DOHH2 (cell line): ENCODE measurements around the gene TNNT2.

Experiments
- CTCF ChIP-seq: fragments of 200-600 bp; sonication (generic); IDR thresholded peaks from one replicate; pipeline ENCODE4 v1.5.1; 2014; ENCODE audit warnings: antibody characterized with exemption, mild to moderate bottlenecking, low read depth, low read length; ENCODE audit not compliant: poor library complexity, severe bottlenecking
- EZH2phosphoT487 ChIP-seq: fragments of 200-600 bp; sonication (generic); IDR thresholded peaks from 2 replicates; pipeline ENCODE4 v1.6.1; 2017; ENCODE audit warnings: borderline replicate concordance, mild to moderate bottlenecking, antibody characterized with exemption, low read length, moderate library complexity, mixed read lengths

- no peak for TF ChIP-seq CTCF
- TF ChIP-seq EZH2phosphoT487: no peak
Observed at GRCh38 chr1:201357636-201358348, 19.7 kb downstream of the TNNT2 start.
